GM12878 (cell line): ENCODE results near the gene HLA-DQA2. TPM values are rescaled to one million over a fixed set of nuclear protein-coding genes. Genes with fewer than 3 reads are reported as not detected.
"Not testable (repeated sequence)": the region's sequence is repeated elsewhere in the genome, so short reads cannot be mapped to it uniquely, and the experiment has no call there.

Experiments
- ATAC-seq: fragments of 200-7000 bp; cut with Tn5 transposase; 3 replicates; pipeline ENCODE4 v1.9.1; 2020; ENCODE audit warnings: mild to moderate bottlenecking, moderate library complexity
- BruUV-seq: library from RNA; stranded (reverse); fragments of 400-500 nt; replicated peaks from 2 replicates; lab custom pipeline; 2021; lab: Mats Ljungman, UMichigan
- CTCF ChIA-PET: fragments of 300-600 bp; sonication (Branson Sonifier 250); formaldehyde crosslinking; extraction: SDS; loops from one replicate; lab custom pipeline; 2021; ENCODE audit warnings: inconsistent platforms; lab: Yijun Ruan, JAX
- POLR2A ChIA-PET: fragments of 350-600 bp; formaldehyde crosslinking; extraction: SDS; loops from one replicate; lab custom pipeline; 2021; ENCODE audit warnings: inconsistent platforms; lab: Charles Lee
- RAD21 ChIA-PET: fragments of 300-600 bp; sonication (Branson Sonifier 250); formaldehyde crosslinking; loops from one replicate; lab custom pipeline; 2023; ENCODE audit warnings: antibody characterized with exemption; ENCODE audit not compliant: unreplicated experiment; lab: Charles Lee
- SMC1A ChIA-PET: fragments of 300-600 bp; sonication (Branson Sonifier 250); formaldehyde crosslinking; loops from one replicate; lab custom pipeline; 2023; ENCODE audit not compliant: unreplicated experiment, uncharacterized antibody; lab: Charles Lee
- DNase-seq: peaks from one replicate; pipeline ENCODE4 v3.0.0-alpha.2; 2011; ENCODE audit warnings: low read depth, low spot score
- FAIRE-seq: peaks from 3 replicates; lab custom pipeline; 2011; peaks lifted over from hg19 to GRCh38; lab: Jason Lieb, UNC
- H2AFZ ChIP-seq: 2 replicates; pipeline ENCODE4 v1.6.0; 2011; ENCODE audit warnings: low read depth, low read length, control low read depth; ENCODE audit not compliant: control insufficient read depth
- H3K27ac ChIP-seq: 2 replicates; pipeline ENCODE4 v1.5.1; 2011; ENCODE audit warnings: control low read depth; ENCODE audit not compliant: control insufficient read depth, insufficient read depth
- H3K27me3 ChIP-seq, 2 experiments: replicated peaks in 1 of 2; 2 replicates each; pipeline versions ENCODE4 v1.6.0 to v1.6.1; 2011; ENCODE audit warnings: low read length in 1 of 2; ENCODE audit not compliant: control insufficient read depth in 2 of 2, insufficient read depth in 2 of 2
- H3K36me3 ChIP-seq, 2 experiments: 2 replicates each; pipeline ENCODE4 v1.5.1; 2011; ENCODE audit warnings: low read length in 1 of 2; ENCODE audit not compliant: control insufficient read depth in 2 of 2, insufficient read depth in 2 of 2
- H3K4me1 ChIP-seq: 2 replicates; pipeline ENCODE4 v1.6.1; 2011; ENCODE audit warnings: mild to moderate bottlenecking, low read length, moderate library complexity, mixed read lengths; ENCODE audit not compliant: control insufficient read depth, insufficient read depth
- H3K4me2 ChIP-seq: 2 replicates; pipeline ENCODE4 v1.6.0; 2011; ENCODE audit warnings: control low read depth; ENCODE audit not compliant: control insufficient read depth, insufficient read depth
- H3K4me3 ChIP-seq: fragments of 200-600 bp; sonication (generic); 2 replicates; pipeline ENCODE4 v1.5.1; 2016
- H3K79me2 ChIP-seq: 2 replicates; pipeline ENCODE4 v1.6.0; 2011; ENCODE audit warnings: low read length; ENCODE audit not compliant: control insufficient read depth, insufficient read depth
- H3K9ac ChIP-seq: 2 replicates; pipeline ENCODE4 v1.8.0; 2011; ENCODE audit warnings: low read length, control low read depth, mixed read lengths; ENCODE audit not compliant: control insufficient read depth, insufficient read depth
- H3K9me3 ChIP-seq: replicated peaks from 3 replicates; pipeline ENCODE4 v1.5.1; 2011; ENCODE audit warnings: mild to moderate bottlenecking, low read length; ENCODE audit not compliant: control insufficient read depth, insufficient read depth
- H4K20me1 ChIP-seq: 2 replicates; pipeline ENCODE4 v1.6.0; 2011; ENCODE audit not compliant: control insufficient read depth, insufficient read depth
- in situ Hi-C: fragments of 300-500 bp; cut with MboI; formaldehyde crosslinking; loops from 9 replicates; pipeline ENCODE4 v1.14.3; 2018; ENCODE audit warnings: mixed read lengths
- intact Hi-C: fragments of 100-400 bp; cut with micrococcal nuclease; formaldehyde crosslinking; loops from one replicate; pipeline ENCODE4 v1.14.2; 2022; ENCODE audit not compliant: unreplicated experiment
- polyA plus RNA-seq, 11 experiments: library from polyadenylated mRNA; depleted of rRNA in 4 of 11; unstranded in 6 of 11; stranded (reverse) in 5 of 11; fragments of >200 nt; fragmentation: Nextera tagmentation in 4 of 11; fragmentation: Illumina TruSeq in 1 of 11; extraction: Ambion mirVana in 4 of 11; extraction: Trizol in 1 of 11; gene quantifications; 1 replicate in 1 of 11; 2 replicates in 10 of 11; pipeline versions ENCODE4 v1.2.1 to v1.2.3, GENCODE V29; 2011 to 2016; ENCODE audit warnings: inconsistent platforms in 2 of 11, missing spikeins in 2 of 11, low read depth in 1 of 11
- total RNA-seq, 4 experiments: library from RNA; depleted of rRNA in 3 of 4; stranded (reverse); fragments of >200 nt in 3 of 4; fragmentation: Illumina TruSeq in 1 of 4; extraction: Trizol in 1 of 4; gene quantifications; 2 replicates each; pipeline versions ENCODE4 v1.2.1 to v1.2.3, GENCODE V29; 2013 to 2021
- TF ChIP-seq, protein P1 (sequence below): IDR thresholded peaks from 2 replicates; pipeline ENCODE4 v1.6.1; 2011; ENCODE audit warnings: mild to moderate bottlenecking, low read depth, low read length, moderate library complexity; ENCODE audit not compliant: insufficient replicate concordance

HLA-DQA2 gene
- total and polyA plus RNA-seq, 10 of the 15 experiments (the other 5 are each of a cell fraction or from before 2014, with no cell fraction given): 9.1 to 26.4 (median 16.3) TPM

DNA sequence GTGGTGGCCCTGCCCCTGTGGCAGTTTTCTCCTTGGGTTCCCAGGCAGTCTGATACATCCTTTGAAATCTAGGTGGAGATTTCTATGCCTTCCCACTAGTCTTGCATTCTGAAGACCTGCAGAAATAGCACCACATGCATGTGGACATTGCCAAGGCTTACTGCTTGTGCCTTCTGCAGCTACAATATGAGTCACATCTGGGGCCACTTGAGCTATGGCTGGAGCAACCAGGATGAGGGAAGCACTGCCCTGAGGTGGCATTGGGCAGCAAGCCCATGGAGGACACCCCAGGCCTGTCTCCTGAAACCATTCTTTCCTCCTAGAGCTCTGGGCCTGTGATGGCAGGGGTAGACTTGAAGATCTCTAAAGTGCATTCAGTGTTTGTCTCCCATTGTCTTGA lies 37.8 kb downstream of the HLA-DQA2 start:
- Histone ChIP-seq H3K27me3 (no peaks in the 10 kb centered on the region; a peak in 1 of 4 replicates), H3K4me2 (no peak overlapping the region), H3K27ac (no peak overlapping the region), H3K4me3 (no peak overlapping the region), H3K4me1 (no peaks in the 10 kb centered on the region), H3K36me3 (no peaks in the 10 kb centered on the region), H3K9me3 (no peaks in the 10 kb centered on the region; the same call in 2 of the 3 replicates)
- no TSS peak for BruUV-seq
- DNase-seq (no peak), ATAC-seq (no peak), FAIRE-seq (no peak)
- in situ Hi-C loops: no loop called here
- TF ChIP-seq, protein P1, sequence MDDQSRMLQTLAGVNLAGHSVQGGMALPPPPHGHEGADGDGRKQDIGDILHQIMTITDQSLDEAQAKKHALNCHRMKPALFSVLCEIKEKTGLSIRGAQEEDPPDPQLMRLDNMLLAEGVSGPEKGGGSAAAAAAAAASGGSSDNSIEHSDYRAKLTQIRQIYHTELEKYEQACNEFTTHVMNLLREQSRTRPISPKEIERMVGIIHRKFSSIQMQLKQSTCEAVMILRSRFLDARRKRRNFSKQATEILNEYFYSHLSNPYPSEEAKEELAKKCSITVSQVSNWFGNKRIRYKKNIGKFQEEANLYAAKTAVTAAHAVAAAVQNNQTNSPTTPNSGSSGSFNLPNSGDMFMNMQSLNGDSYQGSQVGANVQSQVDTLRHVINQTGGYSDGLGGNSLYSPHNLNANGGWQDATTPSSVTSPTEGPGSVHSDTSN: no peak
- TF ChIP-seq, all 136 proteins: peak for 0
- ChIA-PET CTCF (interaction anchor here (1.1 to 1.5 kb wide), 2 partner anchors 21 to 365 kb away, joined by 3 read pairs; no protein-coding TSS in a partner anchor), SMC1A (interaction anchor here (1.0 to 1.1 kb wide), 2 partner anchors 9 to 82 kb away, joined by 3 read pairs; no protein-coding TSS in a partner anchor), RAD21 (no interaction called here), POLR2A (no interaction called here)
- no peaks in the 10 kb centered on the region for H3K79me2 ChIP-seq
- H2AFZ ChIP-seq: no peak overlapping the region
- intact Hi-C loops: no loop called here
- no peaks in the 10 kb centered on the region for H4K20me1 ChIP-seq
- H3K9ac ChIP-seq: no peak overlapping the region

DNA sequence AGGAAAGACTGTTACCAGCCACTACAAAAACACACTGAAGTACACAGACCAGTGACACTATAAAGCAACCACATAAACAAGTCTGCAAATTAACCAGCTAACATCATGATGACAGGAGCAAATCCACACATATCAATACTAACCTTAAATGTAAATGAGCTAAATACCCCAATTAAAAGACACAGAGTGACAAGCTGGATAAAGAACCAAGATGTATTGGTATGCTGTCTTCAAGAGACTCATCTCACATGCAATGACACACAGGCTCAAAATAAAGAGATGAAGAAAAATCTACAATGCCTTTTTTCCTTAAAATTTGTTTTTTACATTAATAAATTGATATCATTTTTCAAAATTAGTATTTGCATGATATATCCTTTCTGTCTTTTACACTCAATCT lies 41.7 kb downstream of the HLA-DQA2 start:
- H3K27me3 ChIP-seq, H3K36me3 ChIP-seq, H3K9ac ChIP-seq, BruUV-seq, H3K4me1 ChIP-seq, H3K4me2 ChIP-seq, DNase-seq, FAIRE-seq, H4K20me1 ChIP-seq, H3K4me3 ChIP-seq, H3K27ac ChIP-seq, POLR2A ChIA-PET, RAD21 ChIA-PET, ATAC-seq, in situ Hi-C loops, H3K79me2 ChIP-seq, H2AFZ ChIP-seq, H3K9me3 ChIP-seq: not testable (repeated sequence)
- CTCF ChIA-PET: interaction anchor here (1.5 to 9.6 kb wide), 3 partner anchors 81 to 370 kb away, joined by 4 to 200 read pairs (median 5); no protein-coding TSS in a partner anchor
- intact Hi-C loops: loop anchor here (10.0 kb wide), 1 partner anchor 668 kb away; no protein-coding TSS in a partner anchor
- SMC1A ChIA-PET: interaction anchor here (0.8 to 2.3 kb wide), 4 partner anchors 81 to 369 kb away, joined by 3 to 8 read pairs (median 4); no protein-coding TSS in a partner anchor
